Dermis blood vessel endothelial cell (primary cell): ENCODE measurements around the gene NR1I2. TPM values are rescaled to one million over a fixed set of nuclear protein-coding genes. Genes with fewer than 3 reads are reported as not detected.
A peak's percentile ranks its signal among the peaks of the same experiment; 100 is the strongest.

Experiments
- DNase-seq: peaks from one replicate; pipeline ENCODE4 v3.0.0; 2010
- total RNA-seq: library from RNA; depleted of rRNA; stranded (reverse); fragments of >200 nt; gene quantifications from 2 replicates; pipeline ENCODE4 v1.2.3, GENCODE V29; 2014

NR1I2 gene
- total RNA-seq = under 0.01 TPM in 1 of 2 replicates, not detected in the other

DNA sequence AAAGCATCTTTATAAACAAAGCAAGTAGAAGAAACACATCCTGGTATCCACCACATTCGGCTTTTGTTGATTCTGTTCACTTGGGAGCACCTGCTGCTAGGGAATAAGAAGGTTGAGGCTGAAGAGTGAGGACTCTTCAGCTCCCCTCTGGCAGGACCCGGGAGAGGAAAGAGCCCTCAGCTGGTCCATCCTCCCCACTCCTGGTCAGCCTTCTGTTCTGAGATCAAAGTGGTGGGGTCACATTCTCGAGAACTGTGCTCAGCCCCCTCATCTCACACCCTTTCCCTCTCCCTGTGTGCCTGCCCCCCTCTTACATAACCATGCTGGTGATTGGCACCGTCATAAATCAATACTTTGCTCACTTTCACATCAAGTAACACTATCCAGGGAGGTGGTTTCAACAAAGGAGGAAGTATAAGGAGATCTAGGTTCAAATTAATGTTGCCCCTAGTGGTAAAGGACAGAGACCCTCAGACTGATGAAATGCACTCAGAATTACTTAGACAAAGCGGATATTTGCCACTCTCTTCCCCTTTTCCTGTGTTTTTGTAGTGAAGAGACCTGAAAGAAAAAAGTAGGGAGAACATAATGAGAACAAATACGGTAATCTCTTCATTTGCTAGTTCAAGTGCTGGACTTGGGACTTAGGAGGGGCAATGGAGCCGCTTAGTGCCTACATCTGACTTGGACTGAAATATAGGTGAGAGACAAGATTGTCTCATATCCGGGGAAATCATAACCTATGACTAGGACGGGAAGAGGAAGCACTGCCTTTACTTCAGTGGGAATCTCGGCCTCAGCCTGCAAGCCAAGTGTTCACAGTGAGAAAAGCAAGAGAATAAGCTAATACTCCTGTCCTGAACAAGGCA is at the start of gene NR1I2:
TSS of gene NR1I2 (plus strand) at position 772 of the 869 bp plus-strand sequence.
- peak; percentile 6 for DNase-seq

DNA sequence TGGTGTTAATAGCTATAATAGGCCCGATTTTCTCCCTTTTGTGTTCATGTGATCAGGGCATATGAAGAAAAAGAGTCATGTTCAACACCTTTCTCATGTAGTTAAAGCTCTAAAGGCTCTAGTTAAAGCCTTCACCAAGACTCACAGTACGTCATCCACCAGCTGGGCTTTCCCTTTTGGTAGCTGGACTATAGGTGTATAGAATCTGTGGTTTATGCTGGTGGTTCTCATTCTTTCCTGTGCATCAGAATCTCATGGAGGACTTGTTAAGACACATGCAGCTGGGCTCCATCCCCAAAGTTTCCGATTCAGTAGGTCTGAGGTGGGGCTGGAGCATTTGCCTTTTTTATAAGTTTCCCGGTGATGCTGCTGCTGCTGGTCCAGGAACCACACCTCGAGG is 48.1 kb upstream of the NR1I2 start:
- DNase-seq = no peak

DNA sequence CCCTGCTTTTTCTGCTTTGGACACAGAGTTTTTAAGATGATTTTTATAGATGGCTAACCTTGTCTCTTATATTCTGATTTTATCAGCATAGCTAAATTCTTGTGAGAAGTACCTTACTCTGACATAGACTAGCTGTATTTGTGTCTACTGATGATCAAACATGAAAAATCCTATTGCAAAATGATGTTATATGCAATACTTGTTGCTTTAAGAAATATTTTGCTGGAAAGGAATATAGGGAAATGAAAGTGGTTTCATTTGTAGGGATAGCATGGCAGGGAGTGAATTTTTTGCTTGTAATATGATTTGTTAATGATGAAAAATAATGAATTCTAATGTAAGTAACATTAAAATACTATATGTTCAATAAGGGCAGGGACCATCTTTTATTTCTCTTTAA is 43.2 kb upstream of the NR1I2 start:
- DNase-seq = no peak

DNA sequence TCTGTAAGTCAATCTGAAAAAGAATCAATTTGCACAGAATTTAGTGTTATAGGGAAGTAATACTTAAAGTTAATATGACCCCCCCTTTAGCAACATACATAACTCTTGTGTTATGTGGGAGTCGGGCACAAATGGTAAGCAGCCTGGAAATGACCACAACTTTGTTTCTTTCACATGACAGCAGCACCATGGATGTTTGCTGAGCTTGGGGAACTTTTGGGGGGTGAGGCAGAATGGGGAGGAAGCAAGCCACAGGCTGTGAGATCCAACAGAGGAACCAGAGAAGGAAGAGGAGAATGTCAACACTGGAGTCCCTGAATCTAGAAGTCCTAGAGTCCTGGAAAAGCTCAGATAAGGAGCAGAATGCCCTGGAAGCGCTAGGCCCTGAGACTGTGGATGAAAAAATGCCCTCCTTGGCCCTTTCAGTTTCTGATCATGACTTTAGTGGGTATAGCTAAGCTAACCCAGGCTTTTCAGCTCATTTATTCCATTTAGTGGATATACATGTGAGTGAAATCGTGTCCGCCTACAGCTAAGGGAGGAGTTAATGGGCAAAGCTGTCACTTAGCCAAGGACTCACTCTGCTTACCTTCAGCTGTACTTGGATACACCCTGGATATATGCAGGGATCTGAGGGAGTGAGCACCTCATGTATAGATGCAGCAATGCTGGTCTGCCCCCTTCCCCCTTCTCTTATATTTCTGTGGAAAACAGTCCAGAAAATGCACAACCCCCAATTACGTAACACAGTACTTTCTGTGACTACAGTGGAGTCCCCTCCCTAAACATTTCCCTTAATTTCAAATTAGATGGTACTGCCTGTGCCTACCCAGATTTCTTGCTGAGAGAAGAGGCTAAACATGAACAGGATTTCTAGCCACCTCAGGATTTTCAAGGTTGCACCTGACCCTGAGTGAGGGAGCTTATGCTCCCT is 40.0 kb upstream of the NR1I2 start:
- DNase-seq = no peak

DNA sequence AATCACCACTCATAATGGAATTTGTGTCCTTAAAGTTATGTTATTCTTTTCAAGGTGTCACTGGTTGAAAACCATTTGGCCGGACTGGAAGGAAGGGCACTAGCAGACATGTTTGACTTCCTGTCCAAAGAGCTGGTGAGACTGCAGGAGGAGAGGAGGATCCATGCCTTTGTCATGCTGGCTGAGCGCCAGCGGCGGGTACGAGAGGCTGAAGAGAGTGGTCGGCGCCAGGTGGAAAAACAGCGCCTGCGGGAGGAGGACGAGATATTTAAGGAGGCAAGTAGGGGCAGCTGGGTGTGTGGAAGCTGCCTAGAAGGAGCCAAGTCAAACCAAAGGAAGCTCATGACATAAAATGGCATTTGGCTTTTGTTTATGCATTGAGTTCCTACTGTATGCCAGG is 38.0 kb upstream of the NR1I2 start:
- DNase-seq = no peak

DNA sequence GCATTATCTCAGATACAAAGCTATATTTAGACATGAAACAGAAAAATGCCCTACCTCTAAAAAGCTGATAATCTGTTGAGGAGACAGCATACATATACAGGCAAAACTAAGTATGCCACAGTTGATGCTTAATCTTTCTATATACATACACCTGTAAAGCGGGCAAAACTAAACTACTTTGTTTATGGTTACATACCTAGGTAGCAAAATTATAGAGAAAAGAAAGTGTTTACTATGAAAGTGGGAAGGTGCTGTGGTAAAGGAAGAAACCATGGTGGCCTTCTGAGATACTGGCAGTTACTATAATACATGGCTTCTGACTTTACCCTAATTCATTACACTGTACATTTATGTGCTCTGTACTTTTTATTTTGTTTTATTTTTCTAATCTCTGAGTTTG is 36.0 kb upstream of the NR1I2 start:
- no peak for DNase-seq

DNA sequence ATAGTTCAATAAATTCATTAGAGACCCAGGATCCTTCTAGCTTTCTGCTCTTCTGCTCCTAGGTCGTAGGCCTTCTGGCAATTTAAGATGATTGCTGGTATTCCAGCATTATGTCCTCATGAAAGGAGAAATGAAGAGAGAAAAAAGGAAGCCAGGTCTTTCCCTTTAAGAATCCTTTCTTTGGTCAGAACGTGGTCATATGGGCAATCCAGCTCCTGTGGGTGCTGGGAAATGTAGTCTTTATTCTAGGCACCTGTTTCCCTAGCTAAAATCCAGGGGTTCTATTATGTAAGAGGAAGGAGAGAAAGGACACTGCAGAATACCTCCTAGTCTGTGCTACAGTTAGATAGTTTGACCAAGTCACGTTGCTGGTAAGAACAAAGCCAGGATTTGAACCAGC is 35.5 kb upstream of the NR1I2 start:
- DNase-seq = no peak

DNA sequence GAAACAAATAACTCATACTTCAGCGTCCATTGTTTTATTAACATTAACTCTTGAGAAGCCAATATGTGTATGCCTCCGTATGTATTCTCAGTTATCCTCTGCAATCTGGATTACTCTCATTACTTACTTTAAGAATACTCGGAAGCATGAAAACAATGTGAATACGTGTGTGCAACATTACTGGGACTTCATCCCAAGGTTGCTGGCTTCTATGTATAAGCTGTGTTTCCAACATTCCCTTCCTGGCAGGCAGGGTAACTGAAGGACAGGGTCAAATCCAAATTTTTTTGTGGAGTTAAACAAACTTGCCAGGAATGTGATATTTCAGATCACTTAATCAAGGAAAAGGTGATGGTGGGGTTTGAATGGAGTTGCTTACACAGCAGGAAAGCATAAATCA is 34.5 kb upstream of the NR1I2 start:
- peak; percentile 73 for DNase-seq

DNA sequence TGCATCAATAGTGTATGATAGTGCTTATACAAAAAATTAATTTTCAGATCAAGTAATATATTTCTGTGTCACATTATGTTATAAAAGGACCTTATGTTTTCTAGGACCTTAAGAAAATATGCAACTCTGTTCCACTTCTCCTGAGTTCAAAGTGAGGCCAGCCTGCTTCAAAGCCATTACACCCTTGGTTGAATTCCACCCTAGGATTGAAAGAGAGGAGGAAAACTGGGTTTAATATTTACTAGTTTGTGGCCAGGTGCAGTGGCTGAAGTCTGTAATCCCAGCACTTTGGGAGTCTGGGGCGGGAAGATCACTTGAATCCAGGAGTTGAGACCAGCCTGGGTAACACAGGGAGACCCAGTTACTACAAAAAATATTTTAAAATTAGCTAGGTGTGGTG is 32.9 kb upstream of the NR1I2 start:
- DNase-seq = no peak

DNA sequence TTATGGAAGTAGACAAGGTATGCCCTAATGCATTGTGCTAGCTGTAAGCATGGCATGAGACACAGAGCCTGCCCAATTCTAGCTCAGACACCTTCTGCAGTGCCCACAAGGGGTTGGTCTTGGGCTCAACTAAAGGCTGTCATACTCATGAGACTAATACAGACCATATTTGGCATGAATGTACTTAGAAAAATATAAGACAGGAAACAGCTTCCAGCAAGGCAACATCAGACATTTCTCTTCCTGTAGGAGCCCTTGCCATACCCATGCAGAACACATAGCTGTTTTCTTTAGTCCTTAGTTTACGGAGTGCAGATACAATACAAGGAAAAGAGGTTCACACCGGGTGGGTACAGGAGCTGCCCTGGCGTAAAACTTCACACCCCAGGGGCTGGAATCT is 30.5 kb upstream of the NR1I2 start:
- DNase-seq = peak; percentile 89

DNA sequence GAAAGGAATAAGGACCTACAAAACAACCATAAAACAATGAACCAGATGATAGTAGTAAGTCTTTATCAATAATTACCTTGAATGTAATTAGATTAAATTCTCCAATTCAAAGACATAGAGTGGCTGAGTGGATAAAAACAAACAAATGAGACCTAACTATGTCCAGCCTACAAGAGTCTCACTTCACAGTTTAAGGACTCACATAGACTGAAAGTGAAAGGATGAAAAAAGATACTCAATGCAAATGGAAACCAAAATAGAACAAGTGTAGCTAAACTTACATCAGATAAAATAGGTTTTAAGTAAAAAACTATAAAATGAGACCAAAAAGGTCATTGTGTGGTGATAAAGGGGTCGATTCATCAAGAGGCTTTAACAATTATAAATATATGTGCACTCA is 21.9 kb upstream of the NR1I2 start:
- DNase-seq = no peak

DNA sequence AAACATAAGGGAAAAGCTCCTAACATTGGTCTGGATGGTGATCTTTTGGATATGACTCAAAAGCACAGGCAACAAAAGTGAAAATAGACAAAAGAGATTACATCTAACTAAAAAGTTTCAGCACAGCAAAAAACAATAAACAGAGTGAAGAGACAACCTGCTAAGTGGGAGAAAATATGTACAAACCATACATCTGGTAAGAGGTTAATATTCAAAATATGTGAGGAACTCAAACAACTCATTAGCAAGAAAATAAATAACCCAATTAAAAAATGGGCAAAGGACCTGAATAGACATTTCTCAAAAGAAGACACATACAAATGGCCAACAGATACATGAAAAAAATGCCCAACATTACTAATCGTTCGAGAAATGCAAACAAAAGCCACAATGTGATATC is 19.0 kb upstream of the NR1I2 start:
- no peak for DNase-seq

DNA sequence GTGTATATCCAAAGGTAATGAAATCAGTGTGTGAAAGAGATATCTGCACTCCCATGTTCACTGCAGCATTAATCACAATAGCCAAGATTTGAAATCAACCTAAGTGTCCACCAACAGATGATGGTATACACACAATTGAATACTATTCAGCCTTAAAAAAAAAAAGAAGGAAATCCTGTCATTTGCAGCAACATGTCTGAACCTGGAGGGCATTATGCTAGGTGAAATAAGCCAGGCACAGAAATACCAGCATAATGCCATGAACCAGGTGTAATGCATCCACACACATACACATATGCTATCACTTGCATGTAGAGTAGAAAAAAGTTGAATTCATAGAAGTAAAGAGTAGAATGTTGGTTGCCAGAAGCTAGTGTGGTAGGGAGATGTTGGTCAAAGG is 18.4 kb upstream of the NR1I2 start:
- no peak for DNase-seq

DNA sequence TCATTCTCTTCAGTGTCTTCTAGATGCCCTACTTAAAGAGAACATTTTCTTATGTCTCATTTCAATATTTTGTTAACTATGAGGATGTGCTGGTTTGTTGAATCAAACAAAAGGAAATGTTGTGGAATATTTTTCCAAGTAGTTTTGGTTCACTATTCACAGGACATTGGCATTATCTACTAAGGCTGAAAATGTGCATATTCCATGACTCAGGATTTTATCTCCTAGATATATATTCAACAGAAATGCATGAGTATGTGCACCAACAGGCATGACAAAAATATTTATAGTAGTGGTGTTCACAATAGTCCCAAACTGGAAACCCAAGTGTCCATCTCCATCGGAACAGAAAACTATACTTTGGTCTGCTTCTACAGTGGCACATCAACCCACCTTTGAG is 16.7 kb upstream of the NR1I2 start:
- no peak for DNase-seq

DNA sequence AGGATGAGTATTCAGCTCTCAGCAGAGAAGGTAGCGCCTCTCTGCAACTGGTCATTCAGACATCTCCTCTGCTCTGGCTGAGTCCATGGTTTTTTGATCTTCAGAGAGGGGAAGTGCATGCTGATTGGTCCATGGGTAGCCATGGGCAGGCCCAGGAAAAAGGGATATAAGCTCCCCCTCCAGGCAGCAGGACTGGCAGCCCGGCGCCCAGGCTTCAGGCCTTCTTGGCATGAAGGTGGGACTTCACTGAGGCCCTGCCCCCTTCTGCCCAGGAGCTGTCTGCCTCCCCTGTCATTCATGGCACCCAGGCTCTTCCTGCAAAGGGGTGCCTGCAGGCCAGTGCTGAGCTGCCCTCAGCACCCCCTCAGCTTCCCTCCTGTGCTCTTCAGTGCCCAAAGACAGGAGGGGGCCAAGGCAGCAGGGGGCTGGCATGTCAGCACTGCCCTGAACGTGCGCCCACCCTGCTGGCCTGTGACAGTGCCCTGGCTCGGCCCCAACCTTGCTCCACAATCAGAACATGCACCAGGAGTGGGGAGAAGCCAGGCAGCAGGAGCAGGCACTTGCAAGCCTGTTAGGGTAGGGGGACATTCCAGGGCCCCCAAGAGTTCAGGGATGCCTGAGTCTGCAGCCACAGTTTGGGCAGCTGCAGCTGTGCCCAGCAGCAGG is 13.8 kb upstream of the NR1I2 start:
- DNase-seq = no peak

DNA sequence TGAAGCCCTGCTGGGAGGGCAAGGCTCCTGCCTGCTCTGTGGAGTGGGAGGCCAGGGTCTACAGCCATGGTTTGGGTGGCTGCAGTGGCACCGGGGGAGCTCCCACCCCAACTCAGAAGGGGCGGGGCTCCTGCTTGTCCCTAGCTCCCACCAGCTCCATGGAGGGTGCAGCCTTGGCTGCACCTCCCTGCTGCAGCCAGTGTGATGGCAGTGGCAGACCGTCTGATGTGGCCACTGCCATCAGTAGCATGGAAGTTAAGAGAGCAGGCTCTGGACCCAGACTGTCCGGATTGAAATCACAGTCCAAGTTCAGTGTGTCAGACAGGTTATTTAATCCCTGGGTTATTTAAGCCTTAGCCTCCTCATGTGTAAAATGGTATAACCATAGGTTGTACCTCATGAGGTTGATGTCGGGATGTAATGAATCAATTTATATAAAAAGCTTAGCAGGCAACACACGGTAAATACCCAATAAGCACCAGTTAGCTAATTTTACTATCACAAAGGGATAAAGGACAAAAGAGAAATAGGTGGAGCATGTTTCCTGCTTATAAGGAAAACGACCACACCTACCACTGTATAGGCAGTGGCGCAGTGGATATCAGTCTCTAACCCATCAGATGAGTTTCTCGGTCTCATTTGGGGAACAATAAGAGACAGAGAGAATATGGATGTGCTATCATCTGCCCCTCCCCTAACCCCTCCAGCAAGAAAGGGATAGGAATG is 13.1 kb upstream of the NR1I2 start:
- DNase-seq = peak; percentile 40

DNA sequence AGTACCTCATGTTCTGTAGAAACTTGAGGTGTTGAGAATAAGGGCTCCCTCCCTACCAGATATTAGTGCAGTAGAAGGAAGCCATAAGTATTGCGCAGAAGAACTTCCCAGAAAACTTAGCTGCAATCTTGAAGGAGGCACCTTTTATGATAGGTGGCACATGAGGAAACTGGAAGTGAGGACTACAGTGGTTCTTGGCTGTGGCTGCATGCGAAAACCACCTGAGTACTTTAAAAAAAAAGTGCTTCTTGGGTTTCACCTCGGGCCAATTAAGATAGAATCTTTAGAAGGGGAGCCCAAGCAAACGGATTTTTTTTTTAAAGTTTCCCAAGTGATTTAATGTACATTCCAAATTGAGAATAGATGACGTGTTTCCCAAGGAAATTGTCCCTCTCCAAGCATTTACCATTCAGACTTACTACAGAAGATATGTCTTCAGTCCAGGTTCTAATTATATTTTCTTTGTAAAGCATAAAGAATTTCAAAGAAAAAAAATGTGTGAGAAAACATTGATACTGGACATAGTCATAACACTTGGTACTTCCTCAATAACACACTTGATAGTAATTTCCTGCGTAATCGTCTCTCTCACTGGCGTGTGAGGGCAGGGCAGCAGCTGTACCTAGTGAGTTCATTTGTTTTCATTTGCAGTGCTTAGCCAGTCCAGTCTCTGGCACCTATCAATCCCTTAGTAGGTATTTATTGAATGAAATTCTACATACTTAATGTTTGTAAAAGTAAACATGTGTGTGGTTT is 12.3 kb upstream of the NR1I2 start:
- peak; percentile 97 for DNase-seq

DNA sequence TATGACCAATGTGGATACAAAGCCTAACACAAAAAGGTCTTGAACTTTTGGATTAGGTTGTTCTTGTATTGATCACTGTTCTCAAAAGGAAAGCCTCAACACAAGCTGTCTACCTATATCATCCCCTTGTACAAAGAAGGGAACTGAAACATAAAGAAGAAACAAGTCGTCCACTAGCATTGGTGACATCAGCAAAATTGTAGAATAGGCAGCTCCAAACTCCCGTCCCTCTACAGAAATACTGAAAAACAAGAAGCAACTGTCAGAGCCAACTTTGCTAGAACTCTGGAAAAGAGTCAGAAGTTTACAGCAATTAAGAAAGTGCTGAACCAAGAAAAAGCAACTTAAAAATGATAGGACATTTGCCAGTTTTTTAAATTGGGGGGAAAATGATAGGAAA is 7.5 kb upstream of the NR1I2 start:
- no peak for DNase-seq

DNA sequence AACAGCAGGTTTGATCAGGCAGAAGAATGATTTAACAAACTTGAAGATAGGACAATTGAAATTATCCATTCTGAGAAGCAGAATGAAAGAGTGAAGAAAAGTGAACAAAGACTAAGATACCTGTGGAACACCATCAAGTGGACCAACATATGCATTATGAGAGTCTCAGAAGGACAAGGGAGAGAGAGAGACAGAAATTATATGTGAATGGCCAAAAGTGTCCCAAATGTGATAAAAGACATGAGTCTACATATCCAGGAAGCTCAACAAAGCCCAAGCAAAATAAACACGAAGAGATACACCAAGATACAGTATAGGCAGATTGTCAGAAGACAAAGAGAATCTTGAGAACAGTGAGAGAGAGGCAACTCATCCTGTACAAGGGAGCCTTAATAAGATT is 5.6 kb upstream of the NR1I2 start:
- DNase-seq = no peak

DNA sequence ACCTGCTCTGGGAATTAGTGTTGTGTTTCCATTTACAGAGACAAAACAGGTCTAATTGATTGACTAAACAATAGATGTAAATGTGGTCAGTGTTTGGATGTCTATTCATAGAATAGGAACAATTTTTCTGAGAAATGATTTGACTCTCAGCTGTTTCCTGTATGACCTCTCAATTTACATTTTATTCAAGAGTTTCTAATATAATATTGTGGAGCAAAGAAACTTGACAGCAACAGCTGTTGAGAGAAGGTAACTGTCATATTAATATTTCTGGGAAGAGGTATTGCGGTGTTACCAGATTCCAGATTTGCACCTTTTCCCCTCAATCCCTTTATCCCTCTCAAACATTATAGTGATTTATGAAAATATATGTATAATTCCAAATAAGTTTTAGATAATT is 3.7 kb upstream of the NR1I2 start:
- DNase-seq = peak; percentile 43

DNA sequence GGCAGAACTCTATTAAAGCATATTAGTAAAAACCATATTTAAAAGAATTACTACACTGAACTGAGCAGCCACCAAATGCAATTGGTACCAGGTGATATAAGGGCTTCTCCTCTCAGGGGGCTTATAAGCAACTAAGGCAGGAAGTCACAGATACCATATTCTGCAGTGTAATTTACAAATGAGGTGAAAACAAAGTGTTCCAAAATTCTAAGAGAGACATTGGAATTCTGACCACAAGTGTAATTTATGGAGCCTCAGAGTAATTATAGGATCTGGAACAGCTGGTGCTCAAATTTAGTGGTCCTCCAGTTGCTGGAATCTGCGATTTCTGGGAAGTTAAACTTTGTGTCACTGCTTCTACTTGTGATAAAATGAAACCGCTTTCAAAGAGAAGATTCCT is 3.1 kb upstream of the NR1I2 start:
- DNase-seq = no peak
